DMS114 treated with DMSO at 0.1 percent for 48 hours (cell line): Measurements from ENCODE around the gene MCAT.
A peak's percentile ranks its signal among the peaks of the same experiment; 100 is the strongest.
"Not testable (repeated sequence)": the region's sequence is repeated elsewhere in the genome, so short reads cannot be mapped to it uniquely, and the experiment has no call there.

Experiments
- DNase-seq: peaks from one replicate; lab custom pipeline; 2025; ENCODE audit not compliant: unreplicated experiment; lab: John Stamatoyannopoulos, UW

Gene MCAT

DNA sequence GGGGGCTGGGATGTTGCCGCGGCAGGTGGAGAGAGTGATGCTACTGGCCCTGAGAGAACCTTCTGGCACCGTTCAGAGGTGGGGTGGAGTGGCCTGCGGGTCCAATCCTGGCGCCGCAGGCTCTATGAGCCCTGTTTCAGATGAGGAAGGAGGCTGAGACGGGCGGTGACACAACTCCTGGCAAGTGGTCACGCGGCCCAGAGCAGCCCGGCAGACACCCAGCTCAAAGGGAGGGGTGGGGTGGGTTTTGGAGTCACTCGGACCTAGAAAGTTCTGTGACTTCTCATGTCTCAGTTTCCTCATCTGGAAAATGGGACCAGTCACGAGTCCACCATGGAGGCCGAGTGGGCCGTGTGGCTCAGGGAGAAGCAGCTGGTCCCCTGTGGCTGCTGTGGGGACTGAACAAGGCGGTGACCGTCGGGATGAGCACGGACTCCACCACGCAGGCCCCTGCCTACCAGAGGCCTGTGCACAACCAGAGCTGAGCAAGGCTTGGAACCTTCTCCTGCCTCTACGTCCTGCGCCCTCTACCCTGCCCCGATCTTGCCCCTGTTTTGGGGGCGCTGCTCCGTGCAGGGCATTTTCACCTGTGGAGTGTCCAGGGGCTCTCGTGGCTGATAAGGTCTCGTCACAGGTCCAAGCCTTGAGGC lies 11.8 kb upstream of the MCAT start:
- no peak for DNase-seq

DNA sequence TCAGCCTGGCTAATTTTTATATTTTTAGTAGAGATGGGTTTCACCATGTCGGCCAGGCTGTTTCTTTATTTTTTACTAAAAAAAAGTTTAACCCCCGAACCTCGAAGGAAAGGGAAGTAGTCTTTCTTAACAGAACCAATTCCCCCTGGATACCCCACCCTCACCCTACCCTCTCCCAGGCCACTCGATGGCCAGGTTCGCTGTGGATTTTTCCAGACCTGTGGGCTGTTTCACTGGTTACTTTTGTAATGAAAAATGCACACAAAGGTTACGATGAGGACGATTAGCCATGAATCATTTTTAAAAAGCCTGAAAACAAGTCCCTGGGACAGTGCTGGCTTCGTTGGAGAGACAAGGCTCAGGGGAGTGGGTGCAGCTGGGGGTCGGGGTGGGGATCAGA lies 10.7 kb upstream of the MCAT start:
- no peak for DNase-seq

DNA sequence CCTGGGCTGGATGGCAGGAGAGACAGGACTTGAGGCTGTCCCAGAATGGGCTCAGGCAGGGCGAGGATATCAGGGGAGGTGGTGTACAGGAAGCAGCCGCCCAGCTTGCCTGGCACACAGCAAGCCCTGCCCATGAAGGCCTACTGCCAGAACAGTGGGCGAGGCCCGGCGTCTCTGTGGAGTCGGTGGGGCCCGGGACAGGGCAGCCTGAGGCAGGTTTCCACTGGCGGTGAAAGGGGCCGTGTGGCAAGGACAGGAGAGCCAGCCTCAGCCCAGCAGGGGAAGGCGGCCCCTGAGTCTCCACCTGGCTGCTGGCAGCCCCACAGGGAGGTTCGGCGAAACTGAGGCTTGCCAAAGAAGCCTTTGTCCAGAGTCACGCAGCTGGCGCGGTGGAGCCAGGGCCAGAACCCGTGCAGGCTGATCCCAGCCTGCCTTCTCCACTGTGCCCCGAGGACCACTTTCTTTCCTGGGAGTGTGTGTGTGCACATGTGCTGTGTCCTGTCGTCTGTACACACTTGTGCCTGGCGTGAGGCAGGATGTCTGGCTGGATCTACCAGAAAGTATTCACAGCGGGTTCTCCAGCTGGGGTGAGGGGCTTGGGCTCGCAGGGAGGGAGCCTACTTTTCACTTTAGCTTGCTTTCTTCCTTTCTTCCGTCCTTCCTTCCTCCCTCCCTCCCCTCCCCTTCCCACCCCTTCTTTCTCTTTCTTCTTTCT lies 9.3 kb upstream of the MCAT start:
- no peak for DNase-seq

DNA sequence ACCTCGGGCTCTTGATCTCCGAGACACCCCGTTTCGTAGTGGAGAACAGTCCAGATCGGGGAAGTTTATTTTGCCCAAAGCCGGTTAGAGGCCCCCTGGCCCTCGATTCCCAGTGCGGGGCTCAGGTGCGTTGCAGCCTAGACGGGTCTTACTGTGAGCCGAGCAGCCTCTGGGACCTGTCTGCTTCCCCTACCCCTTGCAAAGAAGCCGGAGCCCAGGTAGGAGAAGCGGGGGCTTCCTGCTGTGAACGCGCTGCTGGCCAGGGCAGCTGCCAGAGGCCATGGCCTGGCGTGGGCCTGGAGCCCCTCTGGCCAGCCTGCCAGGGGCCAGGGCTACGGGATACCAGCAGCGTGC lies 8.8 kb upstream of the MCAT start:
- no peak for DNase-seq

DNA sequence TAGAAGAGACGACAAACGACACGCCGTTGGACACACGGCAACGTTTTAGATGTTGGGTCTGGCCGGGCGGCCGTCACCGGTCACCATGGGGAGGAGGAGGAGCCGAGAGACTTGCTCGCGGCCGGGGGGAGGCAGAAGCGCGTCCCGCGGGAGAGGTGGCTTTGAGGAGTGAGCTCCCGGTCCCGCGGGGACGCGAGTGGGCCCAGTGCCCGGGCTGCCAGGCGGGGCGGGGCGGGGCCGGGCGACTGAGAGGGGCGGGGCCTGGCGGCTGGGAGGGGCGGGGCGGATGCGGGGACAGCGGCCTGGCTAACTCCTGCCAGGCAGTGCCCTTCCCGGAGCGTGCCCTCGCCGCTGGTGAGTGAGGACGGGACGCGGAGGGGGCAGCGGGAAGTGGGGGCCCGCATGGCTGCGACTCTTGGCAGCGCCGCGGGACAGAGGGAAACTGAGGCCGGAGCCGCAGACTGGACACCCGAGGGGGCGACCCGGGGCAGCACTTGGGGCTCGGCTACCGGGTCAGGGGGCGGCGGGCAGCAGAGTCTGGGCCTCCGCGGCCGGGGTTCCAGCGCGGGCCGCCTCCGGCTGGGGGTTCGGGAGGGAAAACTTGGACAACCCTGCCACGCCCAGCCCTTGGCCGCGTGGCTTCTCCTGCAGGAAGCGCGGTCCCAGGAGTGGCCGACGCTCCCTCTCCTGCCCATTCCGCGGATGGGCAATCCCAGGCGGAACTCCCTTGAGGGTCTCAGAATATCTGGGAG lies 8.2 kb upstream of the MCAT start, which contains the start of gene TSPO:
Gene TSPO (plus strand): TSS at position 309 of the 752 bp plus-strand sequence. CDS start 7,680 bp downstream, outside the sequence.
- peak; percentile 18 for DNase-seq

DNA sequence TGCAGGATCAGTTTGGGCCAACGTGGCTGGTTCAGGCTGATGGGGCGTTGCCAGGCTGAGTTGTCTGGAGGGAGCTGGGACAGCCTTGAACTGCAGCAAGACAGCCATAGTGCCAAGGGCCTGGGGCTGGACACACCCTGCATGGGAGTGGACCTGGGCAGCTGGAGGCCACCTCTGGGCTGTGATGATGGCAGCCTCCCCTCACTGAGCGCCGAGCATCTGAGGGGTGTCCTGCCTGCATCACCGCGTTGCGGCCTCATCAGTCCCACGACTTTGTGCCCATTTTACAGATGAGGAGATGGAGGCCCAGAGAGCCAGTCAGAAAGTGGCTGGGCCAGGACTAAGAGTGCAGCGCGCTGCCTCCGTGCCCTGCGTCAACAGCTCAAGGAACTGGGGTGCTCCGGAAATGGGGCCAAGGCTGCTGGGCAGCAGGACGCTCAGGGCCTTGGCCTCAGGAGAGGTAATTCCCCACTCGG lies 7.6 kb upstream of the MCAT start:
- no peak for DNase-seq

DNA sequence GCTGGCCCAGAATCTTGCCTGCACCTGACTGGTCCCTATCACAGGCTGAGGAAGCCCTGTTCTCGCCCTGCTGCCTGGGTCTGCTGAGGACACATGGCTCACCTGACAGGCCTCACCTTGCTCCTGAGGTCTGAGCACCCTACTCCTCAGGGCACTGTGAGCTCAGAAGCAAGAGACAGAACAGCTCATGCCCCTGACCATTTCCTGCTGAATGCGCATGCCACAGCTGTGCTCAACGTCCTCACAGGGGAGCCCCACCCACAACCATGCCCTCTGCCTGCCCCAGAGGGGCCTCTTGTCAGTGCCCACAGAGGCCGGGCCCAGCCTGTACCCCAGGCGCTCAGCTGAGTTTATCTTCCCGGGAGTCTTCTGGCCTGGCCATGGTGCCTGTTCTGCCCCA lies 5.4 kb upstream of the MCAT start:
- DNase-seq = no peak

DNA sequence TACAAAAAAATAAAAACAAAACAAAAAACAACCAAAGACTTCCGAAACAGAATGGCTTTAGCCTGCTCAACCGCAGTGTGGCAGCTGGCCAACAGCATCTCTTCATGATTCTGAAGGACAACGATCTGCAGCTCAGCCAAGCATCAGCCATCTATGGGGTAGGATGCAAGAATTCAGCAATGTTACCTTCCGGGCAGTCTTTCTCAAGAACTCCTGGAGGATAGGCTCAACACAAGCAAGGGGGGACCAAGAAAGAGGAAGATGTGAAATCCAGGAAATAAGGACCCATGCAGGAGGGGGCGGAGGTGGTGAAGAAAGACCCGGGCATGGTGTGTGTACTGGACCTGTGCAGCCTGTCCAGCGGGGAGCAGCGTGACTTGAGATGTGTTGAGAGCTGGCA lies 4.6 kb upstream of the MCAT start:
- DNase-seq = no peak

DNA sequence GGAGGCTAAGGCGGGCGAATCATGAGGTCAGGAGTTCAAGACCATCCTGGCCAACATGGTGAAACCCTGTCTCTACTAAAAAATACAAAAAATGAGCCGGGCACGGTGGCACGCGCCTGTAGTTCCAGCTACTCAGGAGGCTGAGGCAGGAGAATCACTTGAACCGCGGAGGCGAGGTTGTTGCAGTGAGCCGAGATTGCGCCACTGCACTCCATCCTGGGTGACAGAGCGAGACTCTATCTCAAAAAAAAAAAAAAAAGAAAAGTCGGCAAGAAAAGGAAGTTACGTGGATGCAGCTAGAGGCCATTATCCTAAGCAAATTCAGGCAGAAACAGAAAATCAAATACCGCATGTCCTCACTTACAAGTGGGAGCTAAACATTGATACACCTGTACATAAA lies 3.1 kb upstream of the MCAT start:
- DNase-seq = not testable (repeated sequence)

DNA sequence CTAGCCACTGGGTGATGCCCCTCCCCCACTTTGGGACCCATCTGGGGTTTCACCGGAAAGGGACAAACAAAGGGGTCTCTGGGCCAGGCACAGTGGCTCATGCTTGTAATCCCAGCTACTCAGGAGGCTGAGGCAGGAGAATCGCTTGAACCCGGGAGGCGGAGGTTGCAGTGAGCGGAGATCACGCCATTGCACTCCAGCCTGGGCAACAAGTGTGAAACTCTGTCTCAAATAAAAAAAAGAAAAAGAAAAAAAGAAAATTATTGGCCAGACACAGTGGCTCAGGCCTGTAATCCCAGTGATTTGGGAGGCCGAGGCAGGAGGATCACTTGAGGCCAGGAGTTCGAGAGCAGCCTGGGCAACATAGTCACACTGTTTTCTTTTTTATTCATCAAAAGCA lies 2.2 kb upstream of the MCAT start:
- DNase-seq = not testable (repeated sequence)

DNA sequence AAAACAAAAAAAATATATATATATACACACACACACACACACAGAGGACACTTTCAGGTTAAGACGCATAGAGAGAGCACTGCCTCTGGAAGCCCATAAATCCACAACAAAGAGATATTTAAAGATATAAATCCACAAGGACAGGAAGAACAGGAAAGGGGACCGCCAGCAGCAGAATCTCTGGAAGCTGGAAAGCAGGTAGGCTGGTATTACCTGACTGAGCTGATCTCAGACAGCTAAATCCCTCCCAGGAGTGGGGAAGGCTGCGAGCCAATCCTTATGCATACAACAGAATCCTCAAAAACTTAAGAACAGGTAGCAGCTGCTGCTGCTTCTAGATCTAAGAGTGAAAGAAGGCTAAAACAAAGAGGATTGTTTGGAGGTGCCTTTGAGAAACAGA lies 1.8 kb upstream of the MCAT start:
- no peak for DNase-seq

DNA sequence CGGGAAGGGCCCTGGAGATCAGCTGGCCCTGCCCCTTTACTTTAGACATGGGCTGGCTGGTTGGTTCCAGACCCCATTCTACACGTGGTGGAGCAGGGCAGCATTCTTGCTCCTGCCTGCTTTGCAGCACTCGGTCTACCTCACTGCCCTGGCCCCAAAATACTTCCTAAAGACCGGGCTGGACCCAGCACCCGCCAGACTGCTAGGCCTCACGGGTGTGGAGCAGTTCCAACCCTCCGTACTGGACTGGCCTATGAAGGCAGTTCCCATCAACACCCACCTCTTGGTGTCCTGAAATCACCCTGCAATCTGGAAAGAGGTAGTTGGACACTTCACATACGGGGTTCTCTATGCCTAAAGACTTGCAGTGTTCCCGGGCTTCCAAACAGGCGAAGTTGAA lies 6.4 kb downstream of the MCAT start:
- no peak for DNase-seq

DNA sequence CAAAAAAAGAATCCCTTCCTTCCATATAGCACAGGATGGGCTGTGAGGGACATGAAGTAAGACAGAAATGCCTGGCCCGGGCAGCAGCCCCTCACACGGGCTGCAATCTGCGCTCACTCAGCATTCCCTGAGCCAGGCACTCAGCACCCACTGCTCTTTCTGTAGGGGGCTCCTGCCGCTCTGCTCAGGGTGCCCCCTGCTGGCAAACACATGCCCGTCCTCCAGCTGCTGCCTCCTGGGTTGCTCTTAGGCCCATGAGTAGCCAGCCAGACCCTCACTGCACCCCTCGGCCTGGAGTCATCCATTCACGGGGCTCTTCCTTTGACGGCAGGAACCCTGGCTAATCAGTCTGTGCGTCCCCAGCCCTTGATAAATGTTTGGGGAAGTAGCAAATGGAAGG lies 6.9 kb downstream of the MCAT start:
- peak; percentile 7 for DNase-seq

DNA sequence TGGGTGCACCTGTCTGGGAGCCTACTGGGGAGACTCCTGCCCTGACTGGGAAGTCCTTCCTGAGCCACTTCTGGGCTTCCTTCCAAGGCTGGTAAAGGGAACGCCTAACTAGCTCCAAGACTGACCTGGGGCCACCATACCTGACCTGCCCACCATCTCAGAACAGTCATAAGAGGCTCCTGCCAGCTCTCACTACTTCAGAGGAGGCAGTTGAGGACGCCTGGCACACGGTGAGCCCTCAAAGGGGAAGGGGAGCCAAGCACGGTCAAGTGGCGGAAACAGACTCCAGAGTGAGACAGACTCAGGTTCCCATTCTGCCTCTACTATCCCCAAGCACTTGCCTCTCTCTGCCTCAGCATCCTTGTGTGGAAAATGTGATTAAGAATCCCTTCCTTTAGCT lies 7.6 kb downstream of the MCAT start:
- no peak for DNase-seq

DNA sequence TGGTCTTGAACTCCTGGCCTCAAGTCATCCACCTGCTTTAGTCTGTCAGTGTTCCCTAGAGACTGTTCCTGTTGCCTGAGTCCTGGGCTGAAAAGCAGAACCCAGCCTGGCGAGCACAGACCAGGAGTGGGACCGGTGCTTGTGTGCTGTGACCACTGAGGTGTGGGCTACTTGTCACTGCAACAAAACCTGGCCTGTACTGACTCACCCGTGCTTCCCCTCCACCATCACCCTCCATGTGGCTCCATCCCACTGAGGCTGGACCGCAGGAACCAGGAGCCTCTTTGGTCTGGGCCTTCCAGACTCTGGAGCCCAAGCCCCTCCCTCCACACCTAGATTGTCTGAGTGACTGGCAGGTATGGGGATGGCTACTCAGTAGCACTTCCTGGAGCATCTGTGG lies 8.6 kb downstream of the MCAT start:
- DNase-seq = no peak

DNA sequence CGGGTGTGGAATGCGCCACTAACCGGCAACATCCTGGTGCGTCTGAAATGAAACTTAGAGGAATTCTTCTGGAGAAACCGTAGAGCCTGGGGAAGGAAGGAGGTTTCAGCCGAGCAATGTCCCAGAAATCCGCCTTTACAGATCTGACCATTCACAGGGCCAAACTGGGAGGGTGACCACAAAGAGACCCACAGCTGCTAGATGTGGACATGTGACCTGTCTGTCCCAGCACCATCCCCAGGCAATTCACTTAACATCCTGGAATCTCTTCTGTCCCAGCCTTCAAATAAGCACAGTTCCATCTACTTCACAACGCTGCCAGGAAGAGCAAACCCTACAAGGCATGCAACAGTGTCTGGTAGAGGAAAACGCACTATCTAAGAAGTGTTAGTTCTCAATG lies 9.8 kb downstream of the MCAT start:
- DNase-seq = no peak

DNA sequence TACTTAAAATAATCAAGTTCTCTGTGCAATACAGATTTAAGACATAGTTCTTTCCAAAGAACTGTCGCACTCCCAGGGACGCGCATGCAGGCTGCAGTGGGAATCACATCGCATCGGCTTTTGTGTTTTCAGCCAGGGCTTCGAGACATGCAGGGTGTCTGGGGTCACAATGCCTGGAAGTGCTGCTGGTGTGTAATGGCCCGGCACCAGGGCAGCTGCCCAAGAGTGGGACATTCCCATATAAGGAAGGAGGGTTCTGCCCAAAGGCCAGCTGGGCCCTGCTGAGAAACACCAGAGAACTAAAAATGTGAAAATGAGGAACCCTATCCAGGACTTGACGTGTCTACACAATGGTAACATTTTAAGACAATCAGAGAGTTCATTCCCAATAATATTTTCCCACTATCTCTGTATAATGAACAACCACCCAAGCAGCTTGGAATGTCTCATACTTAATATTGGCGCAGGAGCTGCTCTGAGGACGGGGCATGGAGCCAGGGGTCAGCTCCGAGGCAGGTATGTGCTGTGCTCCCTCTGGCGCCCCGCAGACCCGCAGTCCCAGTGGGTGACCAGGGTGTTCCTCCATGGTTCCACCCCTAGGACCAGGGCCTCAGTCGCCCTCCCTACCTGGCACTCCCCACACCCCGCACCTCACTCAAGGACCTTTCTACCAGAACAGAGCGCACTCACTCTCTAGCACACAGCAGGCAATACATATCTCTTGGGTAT lies 11.3 kb downstream of the MCAT start:
- DNase-seq = no peak

DNA sequence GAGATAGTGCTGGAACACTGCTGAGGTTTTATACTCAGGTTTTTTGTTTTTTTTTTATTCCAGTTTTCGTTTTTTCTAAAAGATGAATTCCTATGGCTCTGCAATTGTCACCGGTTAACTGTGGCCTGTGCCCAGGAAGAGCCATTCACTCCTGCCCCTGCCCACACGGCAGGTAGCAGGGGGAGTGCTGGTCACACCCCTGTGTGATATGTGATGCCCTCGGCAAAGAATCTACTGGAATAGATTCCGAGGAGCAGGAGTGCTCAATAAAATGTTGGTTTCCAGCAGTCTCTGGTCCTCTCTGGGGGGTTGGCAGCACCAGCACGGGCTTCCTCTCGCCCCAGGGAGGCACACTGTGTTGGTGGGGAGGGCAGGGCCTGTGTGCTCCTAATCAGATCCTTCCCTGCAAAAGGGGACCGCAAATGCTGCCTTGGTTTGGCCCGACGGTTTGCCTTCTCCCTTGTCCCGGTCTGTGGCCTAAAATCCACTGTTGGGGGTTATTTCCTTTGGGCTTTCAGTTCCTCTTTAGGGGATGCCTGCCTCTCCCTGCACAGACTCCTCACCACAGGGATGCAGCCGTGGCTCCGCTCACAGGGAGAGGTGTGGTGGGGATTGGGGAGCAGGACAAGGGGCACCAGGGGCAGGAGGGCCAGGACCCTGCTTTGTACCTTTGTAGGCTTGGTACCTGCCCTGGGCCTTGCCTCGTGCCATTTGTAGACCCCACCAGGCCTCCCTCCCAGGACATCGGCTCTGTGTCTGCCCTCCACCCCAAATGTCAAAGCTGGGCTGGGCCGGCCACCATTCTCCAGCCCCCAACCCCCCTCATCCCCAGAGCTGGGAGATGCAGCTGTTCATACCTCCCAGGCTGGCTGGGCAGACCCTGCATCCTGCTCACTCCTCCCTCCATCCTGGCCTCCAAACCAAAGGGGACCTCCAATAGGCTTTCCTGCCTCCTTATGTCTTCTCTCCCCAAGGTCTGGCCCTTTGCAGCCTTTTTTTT lies 13.5 kb downstream of the MCAT start:
- no peak for DNase-seq

DNA sequence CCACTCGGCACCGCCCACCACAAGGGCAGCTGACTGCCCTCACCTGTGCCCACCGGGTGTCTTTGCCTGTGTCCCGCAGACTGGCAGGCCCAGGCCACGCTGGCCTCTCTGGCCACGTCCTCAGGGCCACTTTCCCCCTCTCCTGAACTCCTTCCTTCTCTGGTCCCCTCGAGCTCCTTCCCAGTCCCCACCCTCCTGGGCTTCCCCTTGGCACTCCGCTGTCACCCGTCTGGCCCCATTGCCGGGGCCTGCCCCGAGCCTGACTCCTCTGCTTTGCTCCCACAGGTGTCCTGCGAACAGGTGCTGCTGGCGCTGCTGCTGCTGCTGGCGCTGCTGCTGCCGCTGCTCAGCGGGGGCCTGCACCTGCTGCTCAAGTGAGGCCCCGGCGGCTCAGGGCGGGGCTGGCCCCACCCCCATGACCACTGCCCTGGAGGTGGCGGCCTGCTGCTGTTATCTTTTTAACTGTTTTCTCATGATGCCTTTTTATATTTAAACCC lies 14.2 kb downstream of the MCAT start:
- no peak for DNase-seq

DNA sequence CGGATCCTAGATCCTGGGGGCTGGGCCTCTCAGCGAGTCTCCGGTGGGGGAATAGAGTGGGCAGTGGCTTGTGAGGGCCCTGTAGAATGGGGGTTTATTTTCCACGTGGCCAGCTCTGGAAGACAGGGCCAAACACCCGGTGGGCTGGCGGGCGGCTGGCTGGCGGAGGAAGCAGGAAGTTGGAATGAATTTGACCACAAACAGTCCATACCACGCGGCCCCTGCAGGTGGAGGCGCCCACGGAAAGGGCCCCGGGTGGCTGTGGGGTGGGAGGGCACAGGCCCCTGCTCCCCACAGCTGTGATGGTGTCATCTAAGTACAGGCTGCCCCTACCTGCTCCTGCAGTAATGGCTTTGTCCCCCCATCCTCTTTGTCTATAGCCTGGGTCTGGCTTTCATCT lies 15.1 kb downstream of the MCAT start:
- no peak for DNase-seq
